ENCODE data around the gene POLE2. TPM values are rescaled to one million over a fixed set of nuclear protein-coding genes. Genes with fewer than 3 reads are reported as not detected.

Gene POLE2
- total RNA-seq, 1 experiment from 2014 or later, result 17.4 TPM

GRCh38 chr14:49623941-49624839 lies 63.8 kb downstream of the POLE2 start:
- H3K36me3 ChIP-seq (ENCODE audit: control insufficient read depth, insufficient read depth, low read length), result peaks cover 13% of the 10 kb centered on the region
- intact Hi-C loops (cut with micrococcal nuclease; ENCODE audit: unreplicated experiment) (no loop called here), in situ Hi-C loops (cut with HindIII; ENCODE audit: low pct_unique_long_range_greater_than_20kb, low sequenced_read_pairs) (no loop called here)
- POLR2A ChIA-PET, result interaction anchor here (0.7 kb wide), 1 partner anchor 214 kb away, joined by 3 read pairs; no protein-coding TSS in a partner anchor
- BruUV-seq (replicated peaks), result no TSS peak
- peak overlapping the region; percentile 39 to 95 for H3K4me3 ChIP-seq (ENCODE audit: low read depth in 2 of 2, low read length in 2 of 2)
- CTCF ChIA-PET, result no interaction called here
- H3K27me3 ChIP-seq (ENCODE audit: control insufficient read depth, insufficient read depth, low read length), result no peaks in the 10 kb centered on the region
- DNase-seq (ENCODE audit: low read depth, low spot score), result no peak
- ATAC-seq, result no peak
- peak overlapping the region; percentile 88 for H3K27ac ChIP-seq (ENCODE audit: low read length)
- H3K4me1 ChIP-seq (ENCODE audit: control insufficient read depth, insufficient read depth, low read length), result peaks cover 3% of the 10 kb centered on the region
- H3K9me3 ChIP-seq (ENCODE audit: control insufficient read depth, insufficient read depth, low read depth, low read length), result no peaks in the 10 kb centered on the region
- no peak for TF ChIP-seq SIN3A (IDR thresholded peaks at IDR 0.05; ENCODE audit: borderline replicate concordance, insufficient read depth, low read depth, low read length)
- no peak for TF ChIP-seq CTCF (IDR thresholded peaks at IDR 0.05)
- TF ChIP-seq POLR2AphosphoS5 (IDR thresholded peaks at IDR 0.05; ENCODE audit: low read depth, low read length), result no peak
- no peak for TF ChIP-seq TCF7L2 (IDR thresholded peaks at IDR 0.05; ENCODE audit: low read depth, low read length)
- no peak for TF ChIP-seq REST (IDR thresholded peaks at IDR 0.05; ENCODE audit: insufficient read depth in 1 of 2, low read depth in 2 of 2, low read length in 1 of 2)

- CTCF ChIA-PET, result no interaction called here
- DNase-seq (ENCODE audit: low read depth, low spot score), result no peak
- peak overlapping the region; percentile 39 to 95 for H3K4me3 ChIP-seq (ENCODE audit: low read depth in 2 of 2, low read length in 2 of 2)
- H3K27me3 ChIP-seq (ENCODE audit: control insufficient read depth, insufficient read depth, low read length), result no peaks in the 10 kb centered on the region
- H3K36me3 ChIP-seq (ENCODE audit: control insufficient read depth, insufficient read depth, low read length), result peaks cover 15% of the 10 kb centered on the region
- BruUV-seq (replicated peaks), result no TSS peak
- no peak for TF ChIP-seq CTCF (IDR thresholded peaks at IDR 0.05)
- no peak for TF ChIP-seq REST (IDR thresholded peaks at IDR 0.05; ENCODE audit: insufficient read depth in 1 of 2, low read depth in 2 of 2, low read length in 1 of 2)
- no peak for TF ChIP-seq POLR2AphosphoS5 (IDR thresholded peaks at IDR 0.05; ENCODE audit: low read depth, low read length)
- TF ChIP-seq TCF7L2 (IDR thresholded peaks at IDR 0.05; ENCODE audit: low read depth, low read length), result no peak
- no peak for TF ChIP-seq SIN3A (IDR thresholded peaks at IDR 0.05; ENCODE audit: borderline replicate concordance, insufficient read depth, low read depth, low read length)
- POLR2A ChIA-PET, result no interaction called here
- H3K27ac ChIP-seq (ENCODE audit: low read length), result peak overlapping the region; percentile 88
- in situ Hi-C loops (cut with HindIII; ENCODE audit: low pct_unique_long_range_greater_than_20kb, low sequenced_read_pairs), result no loop called here
- H3K4me1 ChIP-seq (ENCODE audit: control insufficient read depth, insufficient read depth, low read length), result peaks cover 4% of the 10 kb centered on the region
- intact Hi-C loops (cut with micrococcal nuclease; ENCODE audit: unreplicated experiment), result no loop called here
- H3K9me3 ChIP-seq (ENCODE audit: control insufficient read depth, insufficient read depth, low read depth, low read length), result no peaks in the 10 kb centered on the region
- no peak for ATAC-seq
Measured at GRCh38 chr14:49623387-49623786, 64.6 kb downstream of the POLE2 start.

All from Panc1 (cell line).